Astrocyte of the cerebellum (primary cell): ENCODE measurements around the gene ANKRD35.

Experiments
- DNase-seq: peaks from one replicate; pipeline ENCODE4 v3.0.0-alpha.2; 2011; ENCODE audit warnings: low read depth
- H3K4me3 ChIP-seq: 2 replicates; pipeline ENCODE4 v1.5.1; 2011; ENCODE audit warnings: mild to moderate bottlenecking, low read depth, low read length, moderate library complexity
- CTCF ChIP-seq: IDR thresholded peaks from 2 replicates; pipeline ENCODE4 v1.5.1; 2012; ENCODE audit warnings: low read length, low read depth, moderate library complexity, mild to moderate bottlenecking; ENCODE audit errors: missing control alignments
- in situ Hi-C: cut with HindIII; loops from 2 replicates; pipeline ENCODE4 v1.10.0; 2017; ENCODE audit warnings: low sequenced_read_pairs

The ANKRD35 gene

GRCh38 chr1:145892486-145893087, 6.9 kb upstream of the ANKRD35 start:
- no peak for TF ChIP-seq CTCF
- in situ Hi-C loops: no loop called here
- H3K4me3 ChIP-seq: peak overlapping the region; percentile 13
- peak; percentile 24 for DNase-seq

- peak; percentile 100 for DNase-seq
- peak overlapping the region; percentile 13 for H3K4me3 ChIP-seq
- peak; percentile 99 for TF ChIP-seq CTCF
- in situ Hi-C loops: no loop called here
Observed at GRCh38 chr1:145891587-145892485, 6.2 kb upstream of the ANKRD35 start.

GRCh38 chr1:145891143-145891542, 5.5 kb upstream of the ANKRD35 start:
- no peak for TF ChIP-seq CTCF
- in situ Hi-C loops: no loop called here
- DNase-seq: peak; percentile 58
- no peak overlapping the region for H3K4me3 ChIP-seq

- no peak for TF ChIP-seq CTCF
- H3K4me3 ChIP-seq: no peak overlapping the region
- DNase-seq: no peak
- in situ Hi-C loops: no loop called here
Observed at GRCh38 chr1:145889722-145890121, 4.1 kb upstream of the ANKRD35 start.

- no peak overlapping the region for H3K4me3 ChIP-seq
- DNase-seq: no peak
- no peak for TF ChIP-seq CTCF
- in situ Hi-C loops: no loop called here
Observed at GRCh38 chr1:145887631-145888030, 2.0 kb upstream of the ANKRD35 start.

GRCh38 chr1:145886816-145887215, 1.1 kb upstream of the ANKRD35 start:
- no peak for TF ChIP-seq CTCF
- H3K4me3 ChIP-seq: no peak overlapping the region
- DNase-seq: no peak
- in situ Hi-C loops: no loop called here
